Activated T-cell treated with anti-CD3 and anti-CD28 coated beads for 1 hour (primary cell): ENCODE measurements around the gene SERINC1.

Experiments used
- DNase-seq: peaks from one replicate; pipeline ENCODE4 v3.0.0-alpha.2; 2020; ENCODE audit warnings: low read depth

Gene SERINC1

GRCh38 chr6:122432816-122433215, 38.8 kb downstream of the SERINC1 start:
- DNase-seq = no peak

- no peak for DNase-seq
These were observed 39.8 kb downstream of the SERINC1 start for GRCh38 chr6:122431780-122432179.

DNA sequence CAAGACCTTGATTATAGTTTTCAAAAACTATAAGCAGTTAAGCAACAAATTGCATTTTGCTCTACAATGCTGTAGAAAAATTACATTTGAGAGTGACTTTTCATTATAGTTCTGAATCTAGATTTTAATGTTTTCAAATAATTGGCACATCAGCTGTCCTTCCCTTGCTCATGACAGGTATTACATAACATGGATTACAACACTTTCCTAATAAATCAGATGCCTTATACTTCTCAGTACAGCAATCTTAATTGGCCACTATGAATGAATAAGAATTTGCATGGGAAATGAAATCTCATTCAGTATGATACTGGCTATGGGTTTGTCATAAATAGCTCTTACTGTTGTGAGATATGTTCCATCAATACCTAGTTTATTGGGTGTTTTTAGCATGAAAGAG, 42.3 kb downstream of the SERINC1 start:
- no peak for DNase-seq

DNA sequence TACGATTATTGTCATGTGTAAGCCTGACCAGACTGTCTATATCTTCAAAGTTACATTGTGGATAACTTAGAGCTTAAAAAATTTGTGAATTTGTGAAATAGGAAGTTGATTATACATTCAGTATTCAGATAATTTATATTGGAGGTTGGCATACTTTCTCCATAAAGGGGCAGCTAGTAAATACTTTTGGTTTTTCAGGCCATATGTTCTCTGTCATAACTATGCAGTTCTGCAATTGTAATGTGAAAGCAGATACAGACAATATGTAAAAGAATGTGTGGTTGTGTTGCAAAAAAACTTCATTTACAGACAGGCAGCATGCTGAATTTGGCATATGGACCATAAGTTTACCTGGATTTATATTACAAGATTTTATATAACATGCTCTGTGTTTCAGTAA, 42.8 kb downstream of the SERINC1 start:
- DNase-seq = no peak

- DNase-seq = no peak
These were observed 45.0 kb downstream of the SERINC1 start for GRCh38 chr6:122426597-122426996.

- DNase-seq = no peak
These were observed 47.9 kb downstream of the SERINC1 start for GRCh38 chr6:122423734-122424133.

GRCh38 chr6:122422614-122423267, 48.9 kb downstream of the SERINC1 start:
- DNase-seq = no peak

GRCh38 chr6:122422003-122422402, 49.6 kb downstream of the SERINC1 start:
- no peak for DNase-seq

DNA sequence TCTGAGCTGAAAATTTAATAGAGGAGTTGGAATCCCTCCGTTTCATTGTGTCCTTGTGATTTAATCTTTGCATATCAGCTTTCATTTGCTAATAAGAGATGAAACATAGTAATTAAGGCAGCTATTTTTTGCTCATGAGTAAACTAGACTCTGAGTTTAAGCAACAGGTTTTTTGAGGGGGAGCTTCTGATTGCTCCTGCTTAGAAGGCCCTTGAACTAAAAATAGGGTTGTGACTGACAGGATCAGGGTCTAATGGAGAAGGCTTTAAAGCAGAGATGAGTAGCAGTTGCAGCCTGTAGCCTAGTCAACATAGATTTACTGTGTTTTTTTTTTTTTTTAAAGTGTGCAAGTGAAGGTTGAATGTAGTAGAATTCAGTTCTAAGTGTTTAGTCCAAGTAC, 54.8 kb downstream of the SERINC1 start:
- no peak for DNase-seq

DNA sequence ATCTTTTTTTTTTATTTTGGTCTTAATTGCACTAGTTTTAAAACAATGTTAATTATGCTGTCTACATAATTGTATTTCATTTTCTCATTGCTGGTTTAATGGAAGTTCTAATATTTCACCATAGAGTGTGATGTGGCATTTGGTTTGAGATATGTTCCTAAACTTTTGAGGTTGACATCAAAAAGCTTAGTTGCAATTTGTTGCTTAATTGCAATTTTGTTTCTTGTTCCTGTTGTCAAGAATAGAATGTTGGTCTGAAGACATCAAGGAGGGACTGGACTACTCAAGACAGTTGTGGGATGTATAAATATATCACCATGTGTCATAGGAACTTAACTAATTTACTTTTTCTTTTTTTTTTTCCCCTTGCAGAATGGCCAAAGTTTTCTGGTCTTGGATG, 59.6 kb downstream of the SERINC1 start:
- DNase-seq = no peak

GRCh38 chr6:122408702-122409458, 62.7 kb downstream of the SERINC1 start:
- no peak for DNase-seq

DNA sequence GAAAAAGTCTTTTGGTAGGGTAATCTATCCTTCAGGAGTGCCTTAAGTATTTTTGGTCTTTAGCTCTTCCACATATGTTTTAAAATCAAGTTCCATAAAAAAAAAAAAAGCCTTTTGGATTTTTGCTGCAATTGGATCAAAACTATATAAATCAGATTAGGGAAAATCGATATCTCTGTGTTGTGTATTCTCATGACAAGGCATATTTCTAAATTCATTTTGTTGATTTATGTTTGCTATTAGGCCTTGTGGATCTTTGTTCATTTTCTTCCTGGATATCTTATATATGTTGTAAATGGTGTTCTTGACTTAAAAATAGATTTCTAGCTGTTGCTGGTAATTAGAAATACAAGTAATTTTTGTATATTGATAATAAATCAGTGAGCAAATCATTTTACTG, 63.4 kb downstream of the SERINC1 start:
- no peak for DNase-seq

DNA sequence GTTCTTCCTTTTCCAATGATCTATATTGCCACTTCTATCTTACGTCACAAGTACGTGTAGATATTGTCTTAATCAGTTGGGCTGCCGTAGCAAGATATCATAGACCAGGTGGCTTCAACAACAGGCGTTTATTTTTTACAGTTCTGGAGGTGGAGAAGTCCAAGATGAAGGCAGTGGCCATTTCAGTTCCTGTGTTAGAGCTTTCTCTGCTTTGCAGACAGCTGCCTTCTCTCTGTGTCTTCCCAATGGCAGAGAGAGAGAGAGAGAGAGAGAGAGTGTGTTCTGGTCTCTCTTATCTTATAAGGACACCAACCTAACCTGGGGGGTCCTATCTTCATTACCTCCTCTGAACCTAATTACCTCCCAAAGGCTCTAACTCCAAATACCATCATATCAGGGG, 63.9 kb downstream of the SERINC1 start:
- no peak for DNase-seq

GRCh38 chr6:122406187-122406586, 65.4 kb downstream of the SERINC1 start:
- DNase-seq = no peak

DNA sequence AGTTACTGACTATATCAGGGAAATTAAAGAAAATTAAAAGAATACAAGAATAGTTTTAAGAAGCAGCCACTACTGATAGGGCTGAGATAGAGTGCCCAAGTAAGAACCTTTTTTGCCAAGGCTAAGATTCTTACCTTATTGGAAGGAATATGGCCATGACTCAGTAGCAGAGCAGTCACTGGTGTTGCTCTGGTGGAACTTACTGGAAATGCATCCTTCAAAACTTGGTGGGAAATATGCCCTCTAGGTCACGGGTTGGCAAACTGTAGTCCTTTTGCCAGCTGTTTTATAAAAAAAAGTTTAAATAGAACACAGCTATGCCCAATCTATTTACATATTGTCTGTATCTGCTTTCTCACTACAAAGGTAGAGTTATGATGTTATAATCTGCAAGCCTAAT, 66.2 kb downstream of the SERINC1 start:
- DNase-seq = no peak

- DNase-seq = no peak
These were observed 67.2 kb downstream of the SERINC1 start for GRCh38 chr6:122404444-122404843.

DNA sequence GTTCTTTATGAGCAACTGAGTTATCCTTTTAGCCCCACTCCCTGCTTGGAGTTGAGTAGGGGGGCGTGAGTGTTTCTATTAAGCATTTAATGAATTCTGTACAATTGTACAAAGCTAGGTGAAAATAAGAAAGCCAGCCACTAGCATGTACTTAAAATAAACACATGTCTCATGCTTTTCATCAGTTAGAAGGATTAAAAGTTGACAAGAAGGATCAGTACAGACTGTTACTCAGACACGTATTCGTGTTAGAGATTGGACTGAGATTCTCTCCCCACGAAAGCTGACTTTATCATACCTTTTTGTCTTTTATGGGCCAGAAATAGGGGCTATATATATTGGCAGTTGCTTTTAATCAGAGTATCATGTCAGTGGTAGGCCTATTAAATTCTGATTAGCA, 70.5 kb downstream of the SERINC1 start:
- DNase-seq = no peak

DNA sequence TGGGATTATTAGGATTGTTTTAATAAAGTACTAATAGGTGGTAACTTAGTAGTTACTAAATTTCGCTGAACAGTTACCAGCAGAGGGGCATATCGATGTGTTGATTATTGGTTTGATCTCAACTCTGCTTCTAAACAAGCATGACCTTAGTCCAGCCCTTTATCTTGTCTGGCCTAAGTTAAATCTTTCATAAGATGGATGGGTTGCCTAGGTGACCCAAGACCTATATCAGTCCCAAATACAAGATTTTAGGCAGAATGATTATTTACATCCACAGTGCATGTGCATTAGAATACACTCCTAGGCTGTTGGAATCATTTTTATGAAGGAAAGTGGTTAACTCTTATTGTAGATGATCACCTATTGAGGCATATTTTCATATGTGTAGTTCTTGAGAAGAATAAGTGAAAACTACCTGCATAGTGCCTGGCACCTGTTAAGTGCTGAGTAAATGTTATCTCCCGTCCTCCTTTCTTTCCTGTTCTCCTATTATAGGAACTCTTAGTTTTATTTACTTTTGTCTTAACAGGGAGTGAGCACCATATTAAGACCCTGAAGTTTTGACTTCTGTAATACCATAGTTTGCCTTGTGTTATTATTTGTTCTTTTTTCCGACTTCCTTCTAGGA, 71.0 kb downstream of the SERINC1 start:
- no peak for DNase-seq

DNA sequence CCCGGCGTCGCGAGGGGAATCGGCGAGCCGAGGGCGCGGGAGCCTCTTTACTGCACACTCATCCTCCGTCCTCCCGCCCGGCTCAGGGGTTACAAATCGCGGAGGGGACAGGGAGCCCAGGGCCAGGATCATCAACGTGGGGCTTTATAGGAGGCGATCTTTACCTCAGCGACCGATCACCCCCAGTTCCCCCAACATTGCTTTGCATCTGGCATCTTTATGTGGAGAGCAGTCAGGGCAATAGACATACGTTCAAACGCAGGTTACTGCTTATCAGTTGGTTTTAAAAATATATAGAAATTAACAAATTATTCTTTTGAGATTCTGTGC, 71.5 kb downstream of the SERINC1 start:
- DNase-seq = no peak

GRCh38 chr6:122399348-122400120, 72.1 kb downstream of the SERINC1 start, which contains the start of gene HSF2:
Gene HSF2 (plus strand): TSS chr6:122399652. CDS start chr6:122399738, 86 bp downstream.
- DNase-seq = peak; percentile 77

- DNase-seq = no peak
These were observed 72.6 kb downstream of the SERINC1 start for GRCh38 chr6:122399055-122399347.

- DNase-seq = no peak
These were observed 77.6 kb downstream of the SERINC1 start for GRCh38 chr6:122394016-122394415.

- no peak for DNase-seq
These were observed 78.2 kb downstream of the SERINC1 start for GRCh38 chr6:122393351-122393896.
